Suprapubic skin (tissue), 3 donors: ENCODE measurements around the gene SOCS7.

Source experiments
- CTCF ChIP-seq, 2 donors: fragments of 200-600 bp in 1 of 2; fragments of 450-650 bp in 1 of 2; sonication (generic) in 1 of 2; IDR thresholded peaks; one replicate each; pipeline ENCODE4 v1.5.1; 2016 to 2019; ENCODE audit warnings: antibody characterized with exemption in 2 of 2, mild to moderate bottlenecking in 1 of 2, moderate library complexity in 1 of 2
- EP300 ChIP-seq: sonication (generic); formaldehyde crosslinking; IDR thresholded peaks from one replicate; pipeline ENCODE4 v1.6.1; 2017; ENCODE audit warnings: antibody characterized with exemption

GRCh38 chr17:38354466-38354865 is 2.8 kb downstream of the SOCS7 start:
- TF ChIP-seq CTCF (IDR thresholded peaks at IDR 0.05) (no peak), EP300 (no peak)
